ENCODE measurements around the gene JCAD. TPM values are rescaled to one million over a fixed set of nuclear protein-coding genes. Genes with fewer than 3 reads are reported as not detected.

The JCAD gene
- total RNA-seq, 4 donors from 2014 or later: 26.6 to 38.5 (median 28.1) TPM

- TF ChIP-seq CTCF (IDR thresholded peaks at IDR 0.05): no peak
- TF ChIP-seq POLR2A (IDR thresholded peaks at IDR 0.05): no peak
- H3K27ac ChIP-seq: peak overlapping the region; percentile 25 to 94 (median 49)
- DNase-seq: no peak
- no peaks in the 10 kb centered on the region for H3K9me3 ChIP-seq
- intact Hi-C loops (cut with DNase I): loop anchor here (10.0 kb wide), 1 partner anchor 185 kb away; no protein-coding TSS in a partner anchor
- H3K27me3 ChIP-seq: no peaks in the 10 kb centered on the region
- no peak overlapping the region for H3K4me3 ChIP-seq (replicated peaks in 1 of 3)
- H3K36me3 ChIP-seq: no peaks in the 10 kb centered on the region
- peaks cover 39 to 48% of the 10 kb centered on the region in 2 donors for H3K4me1 ChIP-seq
- 77 to 84% methylated on average over 19 of the region's 19 CpGs for WGBS, 2 donors
Measured at GRCh38 chr10:30029164-30029871, 30.1 kb downstream of the JCAD start.

- no peaks in the 10 kb centered on the region for H3K27me3 ChIP-seq
- H3K4me3 ChIP-seq (replicated peaks in 1 of 3): no peak overlapping the region
- TF ChIP-seq POLR2A (IDR thresholded peaks at IDR 0.05) (no peak), CTCF (IDR thresholded peaks at IDR 0.05) (no peak)
- WGBS, 2 donors: 89% methylated on average over 12 of the region's 12 CpGs
- H3K27ac ChIP-seq: peak overlapping the region; percentile 84 to 94 (median 89)
- intact Hi-C loops (cut with DNase I): loop anchor here (10.0 kb wide), 1 partner anchor 186 kb away; no protein-coding TSS in a partner anchor
- no peak for DNase-seq
- peaks cover 39 to 48% of the 10 kb centered on the region in 2 donors for H3K4me1 ChIP-seq
- H3K9me3 ChIP-seq: no peaks in the 10 kb centered on the region
- H3K36me3 ChIP-seq: no peaks in the 10 kb centered on the region
Measured at GRCh38 chr10:30028738-30029030, 30.7 kb downstream of the JCAD start.

DNA sequence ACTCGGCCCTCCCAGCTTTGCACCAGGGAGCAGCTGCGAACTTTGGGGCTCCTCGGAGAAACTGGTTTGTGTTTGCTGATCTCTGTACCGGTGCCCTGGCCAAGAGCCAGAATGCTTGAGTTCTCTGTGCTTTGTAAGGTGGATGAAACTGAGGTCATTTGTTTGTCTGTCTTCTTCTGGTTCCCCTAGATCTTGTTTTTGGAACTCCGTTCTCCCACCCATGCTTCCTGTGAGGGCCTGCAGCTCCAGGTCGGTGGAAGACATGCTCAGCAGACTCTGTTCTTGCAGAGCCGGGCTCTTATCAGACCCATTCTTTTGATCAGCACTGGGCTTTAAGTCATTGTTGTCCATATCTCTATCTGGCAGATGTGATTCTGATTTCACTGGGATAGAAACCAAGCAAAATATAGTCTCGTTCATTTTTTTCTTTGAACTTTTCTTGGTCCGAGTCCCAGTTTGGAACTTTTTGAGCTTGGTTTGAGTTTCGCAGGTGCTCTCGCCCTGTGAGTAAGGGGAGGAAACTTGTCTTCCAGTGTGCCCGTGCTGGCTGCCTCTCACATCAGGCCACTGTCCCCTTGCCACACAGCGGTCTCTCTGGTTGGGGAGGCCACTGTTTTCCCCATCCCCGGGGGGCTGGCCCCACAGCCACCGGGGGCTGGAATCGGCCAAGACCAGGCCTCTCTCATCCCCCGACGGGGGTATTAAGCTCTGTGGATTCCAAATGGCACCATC lies 31.2 kb downstream of the JCAD start:
- Histone ChIP-seq H3K27me3 (no peaks in the 10 kb centered on the region), H3K4me3 (replicated peaks in 1 of 3) (no peak overlapping the region), H3K27ac (peak overlapping the region; percentile 84 to 94 (median 89)), H3K9me3 (no peaks in the 10 kb centered on the region), H3K4me1 (peaks cover 39 to 48% of the 10 kb centered on the region in 2 donors), H3K36me3 (no peaks in the 10 kb centered on the region)
- DNase-seq: peak; percentile 94 to 96
- intact Hi-C loops (cut with DNase I): loop anchor here (10.0 kb wide), 1 partner anchor 187 kb away; no protein-coding TSS in a partner anchor
- TF ChIP-seq CTCF (IDR thresholded peaks at IDR 0.05) (no peak), POLR2A (IDR thresholded peaks at IDR 0.05) (no peak)
- 46 to 58% methylated on average over 15 to 17 of the region's 18 CpGs for WGBS, 2 donors

GRCh38 chr10:30027057-30028005 lies 32.1 kb downstream of the JCAD start:
- Histone ChIP-seq H3K36me3 (no peaks in the 10 kb centered on the region), H3K4me1 (peaks cover 39 to 48% of the 10 kb centered on the region in 2 donors), H3K27me3 (no peaks in the 10 kb centered on the region), H3K4me3 (replicated peaks in 1 of 3) (peak overlapping the region in 1 of 3 donors; percentile 18), H3K27ac (peak overlapping the region; percentile 84 to 94 (median 89)), H3K9me3 (no peaks in the 10 kb centered on the region)
- DNase-seq: peak; percentile 95
- TF ChIP-seq POLR2A (IDR thresholded peaks at IDR 0.05): peak in 1 of 2 donors; percentile 44
- peak in 5 of 6 experiments; percentile 12 to 79 (median 56) for TF ChIP-seq CTCF (IDR thresholded peaks at IDR 0.05)
- WGBS, 2 donors: 22 to 25% methylated on average over 27 to 42 of the region's 42 CpGs
- intact Hi-C loops (cut with DNase I): loop anchor here (10.0 kb wide), 1 partner anchor 187 kb away; no protein-coding TSS in a partner anchor

Measured in thyroid gland (tissue), 4 donors.